Activated CD4-positive, alpha-beta T cell treated with anti-CD3 and anti-CD28 coated beads, Interleukin-2, amount 50 U/mL, for 48 hours (primary cell): ENCODE data around the gene SNUPN.
"Not testable (repeated sequence)": the region's sequence is repeated elsewhere in the genome, so short reads cannot be mapped to it uniquely, and the experiment has no call there.

Experiments used
- DNase-seq, 2 experiments: peaks; one replicate each; pipeline ENCODE4 v3.0.0-alpha.2; 2020

The SNUPN gene

GRCh38 chr15:75578173-75578947, 47.2 kb downstream of the SNUPN start:
- DNase-seq = peak; percentile 19 to 29

- DNase-seq = peak in 1 of 2 experiments; percentile 18
Observed at GRCh38 chr15:75577401-75578172, 47.9 kb downstream of the SNUPN start.

GRCh38 chr15:75573648-75574384, 51.7 kb downstream of the SNUPN start:
- DNase-seq = no peak

- no peak for DNase-seq
Observed at GRCh38 chr15:75570126-75570845, 55.2 kb downstream of the SNUPN start.

- no peak for DNase-seq
Observed at GRCh38 chr15:75565062-75565970, 60.2 kb downstream of the SNUPN start.

- DNase-seq = no peak
Observed at GRCh38 chr15:75561888-75562287, 63.6 kb downstream of the SNUPN start.

- not testable (repeated sequence) for DNase-seq
Observed at GRCh38 chr15:75559360-75559759, 66.2 kb downstream of the SNUPN start.

- not testable (repeated sequence) for DNase-seq
Observed at GRCh38 chr15:75558955-75559354, 66.6 kb downstream of the SNUPN start.

GRCh38 chr15:75554717-75555116, 70.8 kb downstream of the SNUPN start:
- DNase-seq = no peak

GRCh38 chr15:75553659-75554058, 71.9 kb downstream of the SNUPN start:
- no peak for DNase-seq

- no peak for DNase-seq
Observed at GRCh38 chr15:75551091-75551490, 74.4 kb downstream of the SNUPN start.
